ENCODE data around the gene DROSHA.
A peak's percentile ranks its signal among the peaks of the same experiment; 100 is the strongest.
"Not testable (repeated sequence)": the region's sequence is repeated elsewhere in the genome, so short reads cannot be mapped to it uniquely, and the experiment has no call there.

The DROSHA gene, protein sequence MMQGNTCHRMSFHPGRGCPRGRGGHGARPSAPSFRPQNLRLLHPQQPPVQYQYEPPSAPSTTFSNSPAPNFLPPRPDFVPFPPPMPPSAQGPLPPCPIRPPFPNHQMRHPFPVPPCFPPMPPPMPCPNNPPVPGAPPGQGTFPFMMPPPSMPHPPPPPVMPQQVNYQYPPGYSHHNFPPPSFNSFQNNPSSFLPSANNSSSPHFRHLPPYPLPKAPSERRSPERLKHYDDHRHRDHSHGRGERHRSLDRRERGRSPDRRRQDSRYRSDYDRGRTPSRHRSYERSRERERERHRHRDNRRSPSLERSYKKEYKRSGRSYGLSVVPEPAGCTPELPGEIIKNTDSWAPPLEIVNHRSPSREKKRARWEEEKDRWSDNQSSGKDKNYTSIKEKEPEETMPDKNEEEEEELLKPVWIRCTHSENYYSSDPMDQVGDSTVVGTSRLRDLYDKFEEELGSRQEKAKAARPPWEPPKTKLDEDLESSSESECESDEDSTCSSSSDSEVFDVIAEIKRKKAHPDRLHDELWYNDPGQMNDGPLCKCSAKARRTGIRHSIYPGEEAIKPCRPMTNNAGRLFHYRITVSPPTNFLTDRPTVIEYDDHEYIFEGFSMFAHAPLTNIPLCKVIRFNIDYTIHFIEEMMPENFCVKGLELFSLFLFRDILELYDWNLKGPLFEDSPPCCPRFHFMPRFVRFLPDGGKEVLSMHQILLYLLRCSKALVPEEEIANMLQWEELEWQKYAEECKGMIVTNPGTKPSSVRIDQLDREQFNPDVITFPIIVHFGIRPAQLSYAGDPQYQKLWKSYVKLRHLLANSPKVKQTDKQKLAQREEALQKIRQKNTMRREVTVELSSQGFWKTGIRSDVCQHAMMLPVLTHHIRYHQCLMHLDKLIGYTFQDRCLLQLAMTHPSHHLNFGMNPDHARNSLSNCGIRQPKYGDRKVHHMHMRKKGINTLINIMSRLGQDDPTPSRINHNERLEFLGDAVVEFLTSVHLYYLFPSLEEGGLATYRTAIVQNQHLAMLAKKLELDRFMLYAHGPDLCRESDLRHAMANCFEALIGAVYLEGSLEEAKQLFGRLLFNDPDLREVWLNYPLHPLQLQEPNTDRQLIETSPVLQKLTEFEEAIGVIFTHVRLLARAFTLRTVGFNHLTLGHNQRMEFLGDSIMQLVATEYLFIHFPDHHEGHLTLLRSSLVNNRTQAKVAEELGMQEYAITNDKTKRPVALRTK (N-terminal part only)

DNA sequence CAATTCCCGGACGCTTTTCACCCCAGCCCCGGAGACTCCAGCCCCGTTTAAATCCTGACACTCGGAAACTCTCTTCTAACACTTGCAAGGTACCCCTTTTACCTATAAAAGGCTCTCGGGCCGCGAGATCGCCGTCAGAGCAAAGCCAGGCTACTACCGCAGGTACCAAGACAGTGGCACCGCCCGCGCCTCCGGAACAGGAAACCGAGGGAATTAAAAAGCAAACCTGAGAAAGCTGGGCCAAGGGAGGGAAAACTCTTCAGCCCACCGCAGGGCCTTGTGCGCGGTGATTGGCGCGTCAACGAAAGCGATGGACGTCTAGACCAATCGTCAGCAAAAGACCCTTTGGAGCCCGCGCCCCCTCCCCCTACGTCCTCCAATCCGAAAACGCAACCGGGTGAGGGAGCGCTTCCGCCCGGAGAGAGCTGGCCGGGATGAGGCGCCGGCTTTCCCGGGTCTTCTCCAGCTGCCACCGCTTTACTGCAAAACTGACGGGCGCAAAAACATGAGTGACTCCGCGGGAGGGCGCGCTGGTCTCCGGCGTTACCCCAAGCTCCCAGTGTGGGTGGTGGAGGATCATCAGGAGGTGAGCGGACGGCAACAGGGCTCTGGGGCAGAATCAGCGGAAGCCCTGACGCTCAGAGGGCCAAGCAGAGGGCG, at the start of gene DROSHA, which contains the start of gene C5orf22:
DROSHA (minus strand) TSS at position 206 of the 660 bp plus-strand sequence. CDS start 3,034 bp downstream, outside the sequence.
C5orf22 (plus strand) TSS at position 414 of the 660 bp plus-strand sequence; CDS start at position 506, 92 bp downstream.
- DNase-seq: peak; percentile 100

DNA sequence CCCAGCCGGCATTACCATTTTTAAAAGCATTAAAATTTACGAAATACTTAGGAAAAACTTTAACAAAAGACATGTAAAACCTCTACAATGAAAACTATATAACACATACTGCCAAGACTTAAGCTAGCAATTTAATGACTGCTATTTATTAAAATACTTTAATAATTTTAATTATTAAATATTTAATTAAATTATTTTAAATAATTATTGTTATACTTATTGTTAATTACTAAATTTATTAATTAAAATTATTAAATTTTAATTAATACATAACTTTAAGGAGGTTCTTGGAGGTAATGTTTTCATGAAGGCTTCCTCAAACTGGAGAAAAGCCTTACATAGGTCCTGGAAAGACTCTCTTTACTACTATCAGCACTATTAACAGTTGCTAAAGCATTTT, 47.7 kb upstream of the DROSHA start:
- DNase-seq: no peak

DNA sequence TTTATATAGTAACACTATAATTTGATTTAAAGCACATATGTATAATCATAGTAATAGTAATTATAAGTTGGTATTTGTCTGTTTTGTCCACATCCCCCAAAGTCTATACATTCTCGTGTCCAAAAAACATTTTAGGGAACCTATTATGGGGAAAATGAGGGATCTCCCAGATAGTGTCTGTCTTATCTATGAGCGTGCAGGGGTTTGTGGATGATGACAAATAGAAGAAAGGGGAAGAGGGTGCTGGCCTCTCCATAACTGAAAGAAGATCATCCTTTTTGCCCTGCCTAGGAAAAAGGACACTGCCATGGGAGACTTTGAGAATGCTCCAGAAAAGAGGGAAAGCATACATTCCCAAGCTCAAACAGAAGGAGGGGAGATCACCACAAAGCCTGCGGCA, 45.5 kb upstream of the DROSHA start:
- DNase-seq: no peak

DNA sequence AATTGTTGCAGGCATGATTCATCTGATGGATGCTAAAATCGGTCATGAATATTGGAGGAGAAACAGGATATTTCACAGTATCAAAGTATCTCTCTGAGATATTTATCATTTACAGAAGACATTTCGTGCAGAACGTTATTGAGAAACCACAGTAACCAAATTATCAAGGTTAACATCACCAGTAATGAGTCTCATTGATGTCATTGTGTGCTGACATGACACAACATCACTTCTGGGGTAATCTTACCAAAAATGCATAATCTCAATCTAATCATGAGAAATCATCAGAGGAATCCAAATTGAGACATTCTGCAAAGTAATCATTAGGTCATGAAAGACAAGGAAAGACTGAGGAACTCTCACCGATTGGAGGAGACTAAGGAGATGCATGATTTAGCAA, 42.9 kb upstream of the DROSHA start:
- no peak for DNase-seq

DNA sequence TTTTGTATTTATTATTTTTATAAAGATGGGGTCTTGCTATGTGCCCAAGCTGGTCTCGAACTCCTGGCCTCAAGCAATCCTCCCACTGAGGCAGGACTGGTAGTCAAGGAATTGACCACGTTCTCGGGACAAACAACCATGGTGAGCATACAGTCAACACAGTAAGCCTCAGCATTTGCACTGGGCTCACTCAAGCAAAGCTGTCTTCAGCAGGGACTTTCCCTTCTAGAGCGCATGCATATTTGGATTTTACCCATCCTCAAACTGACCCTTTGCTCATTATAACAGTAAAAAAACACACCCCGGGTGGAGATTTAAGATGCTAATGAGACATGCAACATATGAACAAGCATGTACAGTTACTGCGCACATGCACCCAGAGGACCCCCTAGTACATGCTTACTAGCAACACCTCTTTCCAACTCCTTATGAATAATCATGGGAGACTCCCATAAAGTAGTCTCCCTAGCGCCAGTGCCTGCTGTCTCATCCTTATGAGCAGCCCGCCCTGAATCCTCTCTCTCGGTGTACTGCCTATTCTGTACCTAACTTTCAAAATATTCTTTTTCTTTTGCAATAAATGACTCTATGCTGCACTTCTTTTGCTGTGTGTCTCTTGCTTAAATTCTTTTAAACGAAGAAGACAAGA, 41.7 kb upstream of the DROSHA start:
- no peak for DNase-seq

DNA sequence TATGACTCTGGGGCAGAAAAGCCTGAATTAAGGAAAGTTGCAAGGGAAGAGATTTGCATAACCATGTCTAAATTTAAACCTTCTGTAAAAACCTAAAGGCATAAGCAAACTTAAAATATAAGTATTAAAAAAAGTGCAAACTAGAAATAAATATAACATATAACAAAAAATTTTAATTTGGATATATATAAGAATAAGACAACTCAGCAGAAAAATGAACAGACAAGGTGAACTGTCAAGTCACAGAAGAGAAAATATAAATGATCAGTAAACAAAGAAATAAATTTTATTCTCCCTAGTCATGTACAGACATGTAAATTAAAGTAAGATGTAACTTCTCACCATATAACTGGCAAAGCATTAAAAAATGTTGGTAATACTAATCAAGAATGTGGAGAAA, 37.2 kb upstream of the DROSHA start:
- no peak for DNase-seq

DNA sequence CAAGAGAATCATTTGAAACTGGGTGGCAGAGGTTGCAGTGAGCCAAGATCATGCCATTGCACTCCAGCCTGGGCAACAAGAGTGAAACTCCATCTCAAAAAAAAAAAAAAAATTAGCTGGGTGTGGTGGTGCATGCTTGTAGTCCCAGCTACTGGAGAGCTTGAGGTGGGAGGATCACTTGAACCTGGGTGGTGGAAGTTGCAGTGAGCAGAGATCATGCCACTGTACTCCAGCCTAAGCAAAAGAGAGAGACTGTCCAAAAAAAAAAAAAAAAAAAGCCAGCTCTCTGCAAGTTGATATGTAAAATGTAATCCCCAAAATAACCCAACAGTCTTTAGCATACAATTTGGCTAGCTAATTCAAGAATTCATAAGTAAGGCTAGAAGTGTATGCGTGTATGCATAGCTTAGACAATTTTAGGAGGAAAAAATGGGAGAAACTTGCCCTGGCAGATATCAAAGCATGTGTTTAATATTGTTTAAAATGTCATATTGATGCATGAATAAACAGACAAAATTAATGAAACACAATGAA, 36.5 kb upstream of the DROSHA start:
- no peak for DNase-seq

DNA sequence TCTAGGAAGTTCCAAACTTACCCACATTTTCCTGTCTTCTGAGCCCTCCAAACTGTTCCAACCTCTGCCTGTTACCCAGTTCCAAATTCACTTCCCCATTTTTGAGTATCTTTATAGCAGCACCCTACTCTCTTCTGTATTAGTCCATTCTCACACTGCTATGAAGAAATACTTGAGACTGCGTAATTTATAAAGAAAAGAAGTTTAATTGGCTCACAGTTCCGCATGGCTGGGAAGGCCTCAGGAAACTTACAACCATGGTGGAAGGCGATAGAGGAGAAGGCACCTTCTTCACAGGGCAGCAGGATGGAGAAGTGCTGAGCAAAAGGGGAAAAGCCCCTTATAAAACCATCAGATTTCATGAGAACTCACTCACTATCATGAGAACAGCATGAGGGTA, 34.5 kb upstream of the DROSHA start:
- DNase-seq: not testable (repeated sequence)

DNA sequence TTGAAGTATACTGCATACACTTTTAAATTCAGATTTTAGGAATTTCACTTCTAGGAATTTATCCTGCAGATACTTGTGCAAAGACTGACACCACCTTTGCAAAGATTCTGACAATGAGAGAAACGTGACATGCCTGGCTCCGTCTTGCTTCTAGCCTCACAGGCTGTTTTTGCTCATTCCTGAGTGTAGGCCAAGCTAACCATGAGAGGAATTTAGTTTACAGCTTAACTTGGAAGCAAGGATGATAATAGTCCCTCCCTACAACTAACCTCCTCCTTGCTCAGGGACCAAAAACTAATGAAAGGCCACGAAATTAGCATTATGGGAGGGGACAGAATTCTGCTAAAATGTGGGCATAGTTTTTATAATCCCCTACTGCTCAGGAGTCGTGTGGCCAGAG, 31.3 kb upstream of the DROSHA start:
- DNase-seq: no peak

DNA sequence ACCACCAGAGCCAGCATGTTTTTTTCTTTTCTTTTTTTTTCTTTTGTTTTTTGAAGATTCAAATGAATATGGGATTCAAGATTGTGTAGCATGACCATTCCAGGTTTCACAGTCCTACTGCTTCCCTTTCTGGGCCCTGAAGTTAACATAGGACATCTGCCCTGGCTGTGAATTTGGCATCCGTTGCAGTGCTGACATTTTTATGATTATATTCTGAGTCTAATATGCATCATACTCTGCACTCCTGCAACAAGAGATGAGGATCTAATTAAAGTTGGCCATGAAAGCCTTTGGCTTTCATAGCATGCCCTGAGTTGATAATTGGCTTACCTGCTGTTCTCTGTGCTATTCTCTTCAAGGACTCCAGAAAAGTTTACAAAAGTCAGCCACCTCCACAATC, 30.1 kb upstream of the DROSHA start:
- DNase-seq: no peak

DNA sequence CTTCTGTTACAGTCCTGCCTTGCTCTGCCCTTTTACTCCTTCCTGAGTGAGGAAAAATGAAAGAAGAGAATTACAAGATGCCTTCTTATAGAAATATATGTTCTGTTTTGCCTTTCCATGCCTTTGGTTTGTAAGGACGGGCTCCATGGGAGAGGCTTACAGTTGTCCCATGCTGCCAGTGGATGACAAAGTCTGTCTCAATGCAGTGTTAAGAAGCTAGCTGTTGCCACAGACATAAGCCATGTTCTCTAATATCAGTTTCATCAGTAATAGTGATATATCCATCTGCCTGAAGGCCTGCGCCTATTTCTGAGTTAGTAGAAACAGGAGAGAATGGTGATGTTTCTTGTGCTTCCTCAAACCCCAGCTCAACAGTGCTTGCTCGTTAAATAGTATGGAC, 28.0 kb upstream of the DROSHA start:
- no peak for DNase-seq

DNA sequence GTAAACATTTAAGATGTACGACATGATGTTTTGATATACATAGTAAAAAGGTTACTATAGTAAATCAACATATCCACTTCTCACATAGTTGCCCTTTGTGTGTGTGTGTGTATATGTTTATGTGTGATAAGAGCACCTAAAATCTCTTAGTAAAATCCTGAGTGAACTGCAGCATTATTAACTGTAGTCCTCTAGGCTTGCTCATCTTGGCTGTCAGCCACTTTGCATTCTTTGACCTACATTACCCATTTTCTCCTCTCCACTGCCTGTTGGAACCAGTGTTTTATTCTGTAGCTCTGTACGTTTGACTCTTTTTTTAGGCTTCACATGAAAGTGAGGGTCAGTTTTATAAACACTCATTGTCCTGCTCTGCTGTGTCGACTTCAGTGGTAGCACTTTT, 24.6 kb upstream of the DROSHA start:
- DNase-seq: no peak

DNA sequence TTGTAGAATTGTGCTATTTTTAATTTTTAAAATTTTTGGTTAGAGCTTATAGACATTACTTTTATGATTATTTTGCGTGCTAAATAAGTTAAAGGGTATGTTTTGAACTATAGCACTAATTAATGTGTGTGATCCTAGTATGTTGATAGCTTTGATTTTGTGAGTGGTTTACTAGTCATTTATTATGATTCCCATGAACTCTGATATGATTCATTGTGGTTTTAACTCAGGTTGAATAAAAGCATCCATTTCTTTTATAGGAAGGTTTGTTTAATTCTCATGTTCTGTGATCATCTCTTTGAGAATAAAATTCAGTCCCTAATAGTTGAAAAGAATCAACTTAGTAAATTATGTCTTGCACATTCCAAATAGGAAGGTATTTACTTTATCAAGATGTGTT, 22.7 kb upstream of the DROSHA start:
- no peak for DNase-seq

DNA sequence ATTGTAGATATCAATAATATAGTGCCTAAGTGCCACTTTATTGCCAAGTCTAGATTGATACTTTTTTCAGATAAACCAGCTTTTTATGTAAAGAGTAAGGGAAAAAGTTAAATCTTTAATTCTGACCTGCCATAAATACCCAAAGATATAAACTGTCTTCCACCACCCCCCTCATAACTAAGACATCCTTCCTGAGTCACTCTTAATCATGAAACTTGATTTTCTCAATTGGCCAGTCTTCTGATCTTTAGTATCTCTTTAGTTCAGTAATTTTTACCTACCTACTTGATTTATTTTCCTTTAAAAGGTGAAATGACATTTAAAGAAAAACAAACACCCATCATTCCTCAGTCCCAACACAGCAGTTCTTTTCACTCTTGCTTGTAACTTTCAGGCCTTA, 22.0 kb upstream of the DROSHA start:
- DNase-seq: no peak

DNA sequence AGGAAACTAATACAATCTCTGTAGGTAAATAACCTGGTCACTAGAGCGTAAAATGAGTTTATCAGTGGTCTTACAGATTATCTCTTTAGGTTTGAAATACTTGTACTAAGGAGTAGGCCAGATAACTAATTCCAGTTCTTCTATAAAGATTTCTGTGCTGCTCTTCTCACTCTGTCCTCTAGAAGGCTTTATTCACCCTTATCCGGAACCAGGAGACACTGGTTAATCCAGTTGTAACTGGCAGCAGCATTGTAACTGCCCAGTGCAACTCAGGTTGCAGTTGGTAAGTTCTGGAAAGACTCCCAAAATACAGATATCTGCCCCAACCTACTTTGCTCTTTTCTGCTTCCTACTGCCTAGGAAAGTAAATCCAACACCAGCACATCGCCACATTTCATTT, 20.0 kb upstream of the DROSHA start:
- no peak for DNase-seq

DNA sequence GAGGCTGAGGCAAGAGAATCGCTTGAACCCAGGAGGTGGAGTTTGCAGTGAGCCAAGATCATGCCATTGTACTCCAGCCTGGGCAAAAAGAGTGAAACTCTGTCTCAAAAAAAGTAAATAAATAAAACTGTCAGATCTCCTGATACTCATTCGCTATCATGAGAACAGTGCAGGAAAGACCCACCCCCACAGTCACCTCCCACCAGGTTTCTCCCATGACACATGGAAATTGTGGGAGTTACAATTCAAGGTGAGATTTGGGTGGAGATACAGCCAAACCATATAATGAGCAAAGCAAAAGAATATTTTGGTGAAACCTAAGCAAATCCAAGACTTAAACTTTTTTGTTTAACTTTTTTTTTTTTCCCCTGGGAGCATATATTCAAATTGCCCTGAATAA, 17.2 kb upstream of the DROSHA start:
- not testable (repeated sequence) for DNase-seq

DNA sequence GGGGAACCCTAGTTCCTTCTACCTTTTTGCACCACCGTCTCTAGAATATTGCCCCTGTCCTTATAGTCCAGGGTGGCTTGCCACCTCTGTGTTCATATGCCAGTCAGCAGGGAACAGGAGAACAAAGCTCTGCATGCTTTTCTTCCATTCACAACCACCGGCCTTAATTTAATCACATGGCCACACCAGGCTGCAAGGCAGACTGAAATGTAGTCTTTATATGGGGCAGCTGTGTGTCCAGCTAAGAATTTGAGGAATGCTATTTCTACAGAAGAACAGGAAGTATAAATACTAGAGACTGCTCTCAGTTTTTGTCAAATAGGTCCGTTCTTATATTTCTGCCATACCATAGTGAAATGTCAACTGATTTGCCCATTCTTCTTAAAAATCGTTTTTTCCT, 6.0 kb upstream of the DROSHA start:
- no peak for DNase-seq

DNA sequence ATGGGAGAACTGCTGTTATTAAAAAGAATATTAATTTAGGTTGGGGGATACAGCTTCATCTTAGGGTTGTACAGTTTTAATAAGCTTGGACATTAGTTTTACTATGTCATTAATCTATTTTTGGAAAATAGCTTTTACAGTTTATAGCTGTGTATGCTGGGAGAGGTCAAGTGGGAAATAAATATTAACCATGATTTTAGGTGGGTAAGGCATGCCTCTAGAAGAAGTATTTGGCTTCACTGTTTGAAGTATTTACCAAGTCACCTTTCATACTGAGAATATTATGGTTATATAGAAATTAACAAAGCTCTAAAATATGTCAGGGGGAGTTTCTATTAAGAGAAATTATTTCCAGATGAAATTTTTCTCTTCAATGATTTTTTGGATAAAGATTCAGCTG, 5.5 kb upstream of the DROSHA start:
- no peak for DNase-seq

DNA sequence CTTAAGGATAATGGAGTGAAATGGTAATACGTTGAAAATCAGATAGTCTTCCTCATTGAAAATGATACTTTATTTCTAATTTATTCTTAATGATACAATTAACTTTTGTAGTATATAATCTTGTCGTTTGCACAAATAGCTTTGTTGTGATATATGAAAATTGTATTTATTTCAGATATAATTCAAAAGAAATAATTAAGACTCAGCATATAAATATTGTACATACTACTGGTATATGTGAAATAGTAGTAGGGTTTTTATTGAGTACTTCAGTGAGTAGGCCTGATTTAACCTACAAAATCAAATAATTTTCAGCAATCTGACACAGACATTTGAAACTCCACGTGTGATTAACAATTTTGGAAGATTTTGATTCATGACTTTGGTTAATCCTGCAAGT, 5.0 kb upstream of the DROSHA start:
- no peak for DNase-seq

DNA sequence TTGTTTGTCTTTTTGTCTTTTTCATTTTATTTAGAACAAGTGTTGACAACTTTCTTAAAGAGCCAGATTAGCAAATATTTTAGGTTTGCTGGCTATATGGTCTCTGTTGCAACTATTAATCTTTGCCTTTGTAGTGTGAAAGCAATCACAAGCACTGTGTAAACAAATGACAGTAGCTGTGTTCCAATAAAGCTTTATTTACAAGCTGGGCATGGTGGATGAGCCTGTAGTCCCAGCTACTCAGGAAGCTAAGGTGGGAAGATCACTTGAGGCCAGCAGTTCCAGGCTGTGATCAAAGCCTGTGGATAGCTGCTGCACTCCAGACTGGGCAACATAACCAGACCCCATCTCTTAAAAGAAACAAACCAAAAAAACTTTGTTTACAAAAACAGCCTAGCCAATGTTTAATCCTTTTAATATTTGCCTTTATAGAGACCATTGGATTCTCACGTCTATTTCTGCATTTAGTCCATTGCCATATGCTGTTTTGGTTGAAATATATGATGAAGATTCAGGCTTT, 2.7 kb upstream of the DROSHA start:
- no peak for DNase-seq

DNA sequence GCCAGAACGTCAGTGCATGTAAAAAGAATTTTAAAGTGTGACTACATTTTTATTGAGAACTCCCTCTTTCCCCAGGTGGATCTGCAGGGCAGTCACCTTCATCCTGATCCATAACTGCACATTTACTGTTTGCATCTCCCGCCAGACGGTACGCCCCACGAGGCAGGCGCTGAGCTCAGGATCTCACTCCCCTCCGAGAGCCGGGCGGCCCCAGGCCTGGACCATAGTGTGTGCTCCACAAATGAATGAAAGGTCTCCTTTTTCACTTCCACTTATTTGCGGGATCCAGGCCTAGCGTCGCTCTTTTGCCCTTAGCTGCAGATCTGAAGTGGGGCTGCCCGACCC, 378 bp downstream of the DROSHA start:
- DNase-seq: peak; percentile 34 to 51

Data from NCI-H2081 (cell line).